K562 (cell line): ENCODE measurements around the gene NXN. TPM values are rescaled to one million over a fixed set of nuclear protein-coding genes. Genes with fewer than 3 reads are reported as not detected.

Experiments
- ATAC-seq: fragments of 200-7000 bp; cut with Tn5 transposase; 3 replicates; pipeline ENCODE4 v1.9.1; 2020; ENCODE audit warnings: moderate library complexity
- BruUV-seq: library from RNA; stranded (reverse); fragments of 400-500 nt; replicated peaks from 2 replicates; lab custom pipeline; 2021; lab: Mats Ljungman, UMichigan
- CTCF ChIA-PET: fragments of 300-600 bp; formaldehyde crosslinking; extraction: SDS; loops from one replicate; lab custom pipeline; 2021; ENCODE audit warnings: low intra/inter-chr PET ratio; lab: Yijun Ruan, JAX
- POLR2A ChIA-PET: fragments of 300-600, 350-650 bp; sonication (Branson Sonifier 250); formaldehyde crosslinking; extraction: SDS; loops from one replicate; lab custom pipeline; 2021; ENCODE audit warnings: antibody characterized with exemption, inconsistent platforms; lab: Yijun Ruan, JAX
- DNase-seq, 4 experiments: peaks; one replicate each; pipeline versions ENCODE4 v3.0.0 to v3.0.0-alpha.2; 2011 to 2018; ENCODE audit warnings: low spot score in 3 of 4, mixed read lengths in 3 of 4; ENCODE audit errors: extremely low read depth in 1 of 4
- FAIRE-seq: peaks from 2 replicates; lab custom pipeline; 2011; peaks lifted over from hg19 to GRCh38; lab: Jason Lieb, UNC
- H2AFZ ChIP-seq: 2 replicates; pipeline ENCODE4 v1.6.0; 2011; ENCODE audit warnings: low read depth, low read length, control low read depth, inconsistent platforms
- H3K27ac ChIP-seq: fragments of 200-600 bp; 3 replicates; pipeline ENCODE4 v1.8.0; 2011; ENCODE audit warnings: low read depth, mild to moderate bottlenecking, control low read depth, inconsistent platforms, low read length, moderate library complexity, mixed read lengths; ENCODE audit errors: extremely low read depth
- H3K27me3 ChIP-seq, 2 experiments: fragments of 300-600 bp in 1 of 2; 2 replicates in 1 of 2; 3 replicates in 1 of 2; pipeline versions ENCODE4 v1.6.0 to v1.8.0; 2011; ENCODE audit warnings: inconsistent platforms in 2 of 2, low read length in 2 of 2, mild to moderate bottlenecking in 1 of 2, mixed read lengths in 1 of 2, moderate library complexity in 1 of 2; ENCODE audit not compliant: control insufficient read depth in 2 of 2, insufficient read depth in 2 of 2
- H3K36me3 ChIP-seq: fragments of 300-600 bp; 3 replicates; pipeline ENCODE4 v1.8.0; 2011; ENCODE audit warnings: mild to moderate bottlenecking, low read length, inconsistent platforms; ENCODE audit not compliant: control insufficient read depth, insufficient read depth
- H3K4me1 ChIP-seq, 2 experiments: fragments of 200-600 bp in 1 of 2; replicated peaks in 1 of 2; 2 replicates in 1 of 2; 3 replicates in 1 of 2; pipeline versions ENCODE4 v1.5.1 to v1.8.0; 2011; ENCODE audit warnings: inconsistent platforms in 2 of 2, low read length in 2 of 2, mild to moderate bottlenecking in 1 of 2, mixed read lengths in 1 of 2, moderate library complexity in 1 of 2; ENCODE audit not compliant: control insufficient read depth in 2 of 2, insufficient read depth in 2 of 2
- H3K4me2 ChIP-seq: 2 replicates; pipeline ENCODE4 v1.6.1; 2011; ENCODE audit warnings: low read length, control low read depth, inconsistent platforms, mixed read lengths; ENCODE audit not compliant: insufficient read depth
- H3K4me3 ChIP-seq: fragments of 200-600 bp; sonication (generic), shearing (Covaris generic); 2 replicates; pipeline ENCODE4 v1.5.1; 2016; ENCODE audit warnings: control low read depth, inconsistent platforms
- H3K79me2 ChIP-seq: fragments of 200-600 bp; 3 replicates; pipeline ENCODE4 v1.8.0; 2011; ENCODE audit warnings: low read length, inconsistent platforms; ENCODE audit not compliant: control insufficient read depth, insufficient read depth
- H3K9ac ChIP-seq, 2 experiments: 2 replicates each; pipeline versions ENCODE4 v1.6.0 to v1.6.1; 2011; ENCODE audit warnings: low read depth in 2 of 2, low read length in 2 of 2, control low read depth in 1 of 2, inconsistent platforms in 1 of 2, mild to moderate bottlenecking in 1 of 2, mixed read lengths in 1 of 2; ENCODE audit not compliant: insufficient read depth in 1 of 2
- H3K9me1 ChIP-seq: one replicate; pipeline ENCODE4 v1.6.0; 2011; ENCODE audit warnings: inconsistent platforms, mild to moderate bottlenecking, low read length, moderate library complexity; ENCODE audit not compliant: control insufficient read depth, insufficient read depth
- H3K9me3 ChIP-seq: replicated peaks from 2 replicates; pipeline ENCODE4 v1.5.1; 2011; ENCODE audit warnings: low read depth, low read length, inconsistent platforms; ENCODE audit not compliant: control insufficient read depth, insufficient read depth
- H4K20me1 ChIP-seq: replicated peaks from 2 replicates; pipeline ENCODE4 v1.6.1; 2011; ENCODE audit warnings: low read length, inconsistent platforms, mixed read lengths; ENCODE audit not compliant: control insufficient read depth, insufficient read depth
- CSDE1 ChIP-seq, 2 experiments: fragments of 450-650 bp; IDR thresholded peaks; 2 replicates each; pipeline ENCODE4 v1.6.1; 2016; ENCODE audit warnings: mild to moderate bottlenecking in 1 of 2
- HDGF ChIP-seq: fragments of 450-650 bp; IDR thresholded peaks from 2 replicates; pipeline ENCODE4 v1.6.1; 2016
- IRF2 ChIP-seq: sonication (generic); formaldehyde crosslinking; IDR thresholded peaks from 2 replicates; pipeline ENCODE4 v1.8.1; 2022; ENCODE audit warnings: mild to moderate bottlenecking, missing genetic modification reagents
- KHSRP ChIP-seq: fragments of 450-650 bp; IDR thresholded peaks from 2 replicates; pipeline ENCODE4 v1.6.1; 2017
- NCOA6 ChIP-seq: fragments of 450-650 bp; IDR thresholded peaks from 2 replicates; pipeline ENCODE4 v1.6.1; 2017; ENCODE audit warnings: mild to moderate bottlenecking
- RBBP5 ChIP-seq: fragments of 200-600 bp; sonication (generic); IDR thresholded peaks from 2 replicates; pipeline ENCODE4 v1.6.1; 2012; ENCODE audit warnings: borderline replicate concordance, mild to moderate bottlenecking, low read length, control low read depth, inconsistent platforms; ENCODE audit not compliant: insufficient read depth, poor library complexity, severe bottlenecking
- TARDBP ChIP-seq: fragments of 450-650 bp; IDR thresholded peaks from 2 replicates; pipeline ENCODE4 v1.6.1; 2016
- THRAP3 ChIP-seq: fragments of 450-650 bp; IDR thresholded peaks from 2 replicates; pipeline ENCODE4 v1.6.1; 2016; ENCODE audit warnings: mild to moderate bottlenecking, inconsistent platforms, borderline replicate concordance
- TRIM28 ChIP-seq: fragments of 450-650 bp; IDR thresholded peaks from 2 replicates; pipeline ENCODE4 v1.6.1; 2017
- ZNF184 ChIP-seq: sonication (generic); formaldehyde crosslinking; IDR thresholded peaks from 2 replicates; pipeline ENCODE4 v1.5.0; 2020; ENCODE audit warnings: missing genetic modification reagents
- ZNF217 ChIP-seq: sonication (generic); formaldehyde crosslinking; IDR thresholded peaks from 2 replicates; pipeline ENCODE4 v1.8.0; 2022; ENCODE audit warnings: mild to moderate bottlenecking, missing genetic modification reagents
- ZNF707 ChIP-seq: fragments of 250-450 bp; sonication (Bioruptor Pico); conservative IDR thresholded peaks from 2 replicates; pipeline ENCODE4 v1.8.0; 2022; ENCODE audit warnings: inconsistent platforms, mild to moderate bottlenecking, moderate library complexity
- ZNF780A ChIP-seq: fragments of 250-450 bp; sonication (Bioruptor Pico); IDR thresholded peaks from 2 replicates; pipeline ENCODE4 v1.5.0; 2021; ENCODE audit warnings: mild to moderate bottlenecking
- WGBS: fragments of 100-300 bp; shearing (Covaris generic); methylation state at CpG from one replicate; pipeline ENCODE4 v1.1.6; 2016; ENCODE audit warnings: low coverage, mixed read lengths; ENCODE audit not compliant: insufficient coverage; ENCODE audit errors: missing lambda C conversion rate; 5-methylcytosine and 5-hydroxymethylcytosine counted together
- in situ Hi-C: fragments of 300-500 bp; cut with MboI; formaldehyde crosslinking; loops from 4 replicates; pipeline ENCODE4 v1.15.0; 2018; ENCODE audit warnings: inconsistent platforms, mixed read lengths
- intact Hi-C: fragments of 100-400 bp; cut with micrococcal nuclease; formaldehyde crosslinking; loops from 2 replicates; pipeline ENCODE4 v1.14.2; 2022
- polyA plus RNA-seq, 8 experiments: library from polyadenylated mRNA; depleted of rRNA in 4 of 8; stranded (reverse) in 5 of 8; unstranded in 3 of 8; fragments of >200 nt; fragmentation: Nextera tagmentation in 2 of 8; fragmentation: Illumina TruSeq in 1 of 8; extraction: Ambion mirVana in 2 of 8; extraction: Trizol in 1 of 8; gene quantifications; 2 replicates each; pipeline versions ENCODE4 v1.2.1 to v1.2.3, GENCODE V29; 2011 to 2014; ENCODE audit warnings: inconsistent platforms in 1 of 8, missing spikeins in 1 of 8
- total RNA-seq, 7 experiments: library from RNA; depleted of rRNA in 6 of 7; stranded (reverse); fragments of >200 nt in 6 of 7; fragmentation: Illumina TruSeq in 2 of 7; extraction: Trizol in 2 of 7; gene quantifications; 2 replicates each; pipeline versions ENCODE4 v1.2.1 to v1.2.3, GENCODE V29; 2011 to 2021; ENCODE audit warnings: low replicate concordance in 1 of 7
- TF ChIP-seq, protein P1 (sequence below), 3 experiments: IDR thresholded peaks in 2 of 3; conservative IDR thresholded peaks in 1 of 3; 2 replicates each; pipeline ENCODE4 v1.5.1; 2011 to 2012; ENCODE audit warnings: low read length in 3 of 3, mild to moderate bottlenecking in 3 of 3, control low read depth in 2 of 3, improper control_type of control experiment in 1 of 3, inconsistent platforms in 1 of 3, low read depth in 1 of 3, mixed read lengths in 1 of 3, moderate library complexity in 1 of 3; ENCODE audit not compliant: insufficient read depth in 2 of 3
- TF ChIP-seq, protein P2 (sequence below): sonication (generic); formaldehyde crosslinking; IDR thresholded peaks from 2 replicates; pipeline ENCODE4 v1.8.1; 2023; ENCODE audit warnings: mild to moderate bottlenecking, missing genetic modification reagents
- TF ChIP-seq, protein P3 (sequence below): fragments of 250-450 bp; sonication (Bioruptor Pico); IDR thresholded peaks from 2 replicates; pipeline ENCODE4 v1.8.0; 2021; ENCODE audit warnings: mild to moderate bottlenecking, moderate library complexity

Gene NXN
- total and polyA plus RNA-seq, 9 of the 15 experiments (the other 6 are each of a cell fraction or from before 2014, with no cell fraction given): 0.08 to 0.39 (median 0.29) TPM; not detected in 5

DNA sequence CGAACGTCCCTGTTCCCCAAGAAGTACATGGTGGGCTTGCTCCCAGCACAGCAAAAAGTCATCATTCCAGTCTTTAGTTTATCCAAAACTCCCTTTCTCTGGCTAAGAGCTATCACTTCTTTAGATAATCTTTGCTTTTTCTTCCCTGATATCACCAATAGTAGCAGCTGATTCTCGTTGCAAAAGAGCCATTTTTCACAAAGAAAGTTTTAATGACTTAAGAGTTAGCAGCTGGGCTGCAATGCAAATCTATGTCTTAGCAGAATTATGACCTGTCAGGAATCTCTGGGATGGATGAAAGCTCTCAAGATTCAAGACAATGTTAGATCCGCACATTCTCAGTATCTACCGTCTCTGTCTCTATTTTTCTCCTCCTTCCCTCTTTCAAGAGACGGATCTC lies 53.8 kb downstream of the NXN start:
- Histone ChIP-seq H2AFZ (no peak overlapping the region), H3K9me3 (no peaks in the 10 kb centered on the region), H3K4me1 (no peaks in the 10 kb centered on the region), H3K9me1 (no peaks in the 10 kb centered on the region), H3K27ac (no peak overlapping the region), H3K4me3 (no peak overlapping the region), H3K79me2 (no peaks in the 10 kb centered on the region), H3K4me2 (no peak overlapping the region)
- ChIA-PET POLR2A (interaction anchor here (0.6 to 0.7 kb wide), 2 partner anchors 20 to 161 kb away, joined by 3 read pairs; no protein-coding TSS in a partner anchor), CTCF (no interaction called here)
- BruUV-seq: no TSS peak
- in situ Hi-C loops (no loop called here), intact Hi-C loops (no loop called here)
- TF ChIP-seq ZNF217 (CRISPR knock-in tag) (no peak), CSDE1 (IDR thresholded peaks at IDR 0.05) (no peak), KHSRP (no peak), IRF2 (CRISPR knock-in tag) (no peak), THRAP3 (no peak), NCOA6 (no peak), ZNF184 (CRISPR knock-in tag) (no peak), ZNF780A (CRISPR knock-in tag) (no peak), RBBP5 (no peak), ZNF707 (CRISPR knock-in tag) (no peak), TRIM28 (no peak), TARDBP (no peak), HDGF (no peak)
- TF ChIP-seq, protein P1, sequence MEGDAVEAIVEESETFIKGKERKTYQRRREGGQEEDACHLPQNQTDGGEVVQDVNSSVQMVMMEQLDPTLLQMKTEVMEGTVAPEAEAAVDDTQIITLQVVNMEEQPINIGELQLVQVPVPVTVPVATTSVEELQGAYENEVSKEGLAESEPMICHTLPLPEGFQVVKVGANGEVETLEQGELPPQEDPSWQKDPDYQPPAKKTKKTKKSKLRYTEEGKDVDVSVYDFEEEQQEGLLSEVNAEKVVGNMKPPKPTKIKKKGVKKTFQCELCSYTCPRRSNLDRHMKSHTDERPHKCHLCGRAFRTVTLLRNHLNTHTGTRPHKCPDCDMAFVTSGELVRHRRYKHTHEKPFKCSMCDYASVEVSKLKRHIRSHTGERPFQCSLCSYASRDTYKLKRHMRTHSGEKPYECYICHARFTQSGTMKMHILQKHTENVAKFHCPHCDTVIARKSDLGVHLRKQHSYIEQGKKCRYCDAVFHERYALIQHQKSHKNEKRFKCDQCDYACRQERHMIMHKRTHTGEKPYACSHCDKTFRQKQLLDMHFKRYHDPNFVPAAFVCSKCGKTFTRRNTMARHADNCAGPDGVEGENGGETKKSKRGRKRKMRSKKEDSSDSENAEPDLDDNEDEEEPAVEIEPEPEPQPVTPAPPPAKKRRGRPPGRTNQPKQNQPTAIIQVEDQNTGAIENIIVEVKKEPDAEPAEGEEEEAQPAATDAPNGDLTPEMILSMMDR (IDR thresholded peaks at IDR 0.05 in 2 of 3, conservative IDR thresholded peaks at IDR 0.05 in 1 of 3; ENCODE audit: insufficient read depth in 2 of 3, low read depth in 1 of 3, low read length in 3 of 3): no peak
- TF ChIP-seq, protein P2, sequence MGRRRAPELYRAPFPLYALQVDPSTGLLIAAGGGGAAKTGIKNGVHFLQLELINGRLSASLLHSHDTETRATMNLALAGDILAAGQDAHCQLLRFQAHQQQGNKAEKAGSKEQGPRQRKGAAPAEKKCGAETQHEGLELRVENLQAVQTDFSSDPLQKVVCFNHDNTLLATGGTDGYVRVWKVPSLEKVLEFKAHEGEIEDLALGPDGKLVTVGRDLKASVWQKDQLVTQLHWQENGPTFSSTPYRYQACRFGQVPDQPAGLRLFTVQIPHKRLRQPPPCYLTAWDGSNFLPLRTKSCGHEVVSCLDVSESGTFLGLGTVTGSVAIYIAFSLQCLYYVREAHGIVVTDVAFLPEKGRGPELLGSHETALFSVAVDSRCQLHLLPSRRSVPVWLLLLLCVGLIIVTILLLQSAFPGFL (CRISPR knock-in tag): no peak
- TF ChIP-seq, protein P3, sequence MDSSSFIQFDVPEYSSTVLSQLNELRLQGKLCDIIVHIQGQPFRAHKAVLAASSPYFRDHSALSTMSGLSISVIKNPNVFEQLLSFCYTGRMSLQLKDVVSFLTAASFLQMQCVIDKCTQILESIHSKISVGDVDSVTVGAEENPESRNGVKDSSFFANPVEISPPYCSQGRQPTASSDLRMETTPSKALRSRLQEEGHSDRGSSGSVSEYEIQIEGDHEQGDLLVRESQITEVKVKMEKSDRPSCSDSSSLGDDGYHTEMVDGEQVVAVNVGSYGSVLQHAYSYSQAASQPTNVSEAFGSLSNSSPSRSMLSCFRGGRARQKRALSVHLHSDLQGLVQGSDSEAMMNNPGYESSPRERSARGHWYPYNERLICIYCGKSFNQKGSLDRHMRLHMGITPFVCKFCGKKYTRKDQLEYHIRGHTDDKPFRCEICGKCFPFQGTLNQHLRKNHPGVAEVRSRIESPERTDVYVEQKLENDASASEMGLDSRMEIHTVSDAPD: no peak
- TF ChIP-seq, all 486 proteins: peak for 0
- no peaks in the 10 kb centered on the region for H3K36me3 ChIP-seq
- H3K27me3 ChIP-seq: peaks cover 14 to 77% of the 10 kb centered on the region in 2 experiments; a peak in 4 of 5 replicates
- no peaks in the 10 kb centered on the region for H4K20me1 ChIP-seq
- ATAC-seq (no peak), FAIRE-seq (no peak), DNase-seq (no peak)
- 5% methylated on average over 5 of the region's 6 CpGs for WGBS
- H3K9ac ChIP-seq: no peak overlapping the region
